IMR-90 (cell line): ENCODE results near the gene SEPHS2. TPM values are rescaled to one million over a fixed set of nuclear protein-coding genes. Genes with fewer than 3 reads are reported as not detected.
A peak's percentile ranks its signal among the peaks of the same experiment; 100 is the strongest.

Source experiments
- ATAC-seq: fragments of 200-7000 bp; cut with Tn5 transposase; 2 replicates; pipeline ENCODE4 v1.9.1; 2020; ENCODE audit warnings: low read depth, mild to moderate bottlenecking, moderate library complexity
- BruUV-seq: library from RNA; stranded (reverse); fragments of 400-500 nt; replicated peaks from 2 replicates; lab custom pipeline; 2021; lab: Mats Ljungman, UMichigan
- CTCF ChIA-PET: fragments of 300-600 bp; formaldehyde crosslinking; extraction: SDS; loops from one replicate; lab custom pipeline; 2021; ENCODE audit warnings: antibody characterized with exemption; lab: Yijun Ruan, JAX
- POLR2A ChIA-PET: fragments of 300-600 bp; sonication (Branson Sonifier 250); formaldehyde crosslinking; loops from one replicate; lab custom pipeline; 2022; ENCODE audit warnings: antibody characterized with exemption; ENCODE audit not compliant: unreplicated experiment; lab: Charles Lee
- DNase-seq: peaks from one replicate; pipeline ENCODE4 v3.0.0; 2013
- H2AFZ ChIP-seq: replicated peaks from 2 replicates; pipeline ENCODE3; 2013; ENCODE audit warnings: low read length, mild to moderate bottlenecking; ENCODE audit not compliant: poor library complexity
- H2AK5ac ChIP-seq: 2 replicates; pipeline ENCODE4 v1.6.1; 2013; ENCODE audit warnings: low read depth, low read length, inconsistent platforms
- H2AK9ac ChIP-seq: replicated peaks from 2 replicates; pipeline ENCODE3; 2013; ENCODE audit warnings: mild to moderate bottlenecking, low read depth, low read length, moderate library complexity; ENCODE audit not compliant: poor library complexity
- H2BK120ac ChIP-seq: 2 replicates; pipeline ENCODE4 v1.6.1; 2013; ENCODE audit warnings: low read depth, low read length, inconsistent platforms
- H2BK15ac ChIP-seq: 3 replicates; pipeline ENCODE4 v1.6.1; 2013; ENCODE audit warnings: low read depth, low read length, inconsistent platforms
- H2BK20ac ChIP-seq: 2 replicates; pipeline ENCODE4 v1.6.1; 2013; ENCODE audit warnings: low read depth, mild to moderate bottlenecking, inconsistent platforms, low read length, moderate library complexity
- H2BK5ac ChIP-seq: 2 replicates; pipeline ENCODE4 v1.6.1; 2013; ENCODE audit warnings: mild to moderate bottlenecking, low read depth, low read length, inconsistent platforms; ENCODE audit not compliant: poor library complexity, severe bottlenecking
- H3K14ac ChIP-seq: replicated peaks from 2 replicates; pipeline ENCODE4 v1.6.1; 2013; ENCODE audit warnings: low read depth, low read length, inconsistent platforms
- H3K18ac ChIP-seq: 2 replicates; pipeline ENCODE4 v1.6.1; 2013; ENCODE audit warnings: low read depth, low read length, control low read depth
- H3K23ac ChIP-seq: 2 replicates; pipeline ENCODE4 v1.6.1; 2013; ENCODE audit warnings: low read depth, low read length, inconsistent platforms
- H3K27ac ChIP-seq: 2 replicates; pipeline ENCODE4 v1.5.1; 2013; ENCODE audit warnings: mild to moderate bottlenecking, control low read depth, low read length; ENCODE audit not compliant: insufficient read depth
- H3K27me3 ChIP-seq: 2 replicates; pipeline ENCODE4 v1.6.1; 2013; ENCODE audit warnings: low read length; ENCODE audit not compliant: control insufficient read depth, insufficient read depth
- H3K36me3 ChIP-seq: 2 replicates; pipeline ENCODE4 v1.6.1; 2013; ENCODE audit warnings: low read length, mixed read lengths; ENCODE audit not compliant: control insufficient read depth, insufficient read depth
- H3K4ac ChIP-seq: 2 replicates; pipeline ENCODE4 v1.6.1; 2013; ENCODE audit warnings: low read depth, low read length, inconsistent platforms
- H3K4me1 ChIP-seq: 2 replicates; pipeline ENCODE4 v1.6.1; 2013; ENCODE audit warnings: low read length, mixed read lengths; ENCODE audit not compliant: control insufficient read depth, insufficient read depth
- H3K4me2 ChIP-seq: 2 replicates; pipeline ENCODE4 v1.6.1; 2013; ENCODE audit warnings: low read depth, mild to moderate bottlenecking, control low read depth, low read length, moderate library complexity
- H3K4me3 ChIP-seq: 2 replicates; pipeline ENCODE4 v1.5.1; 2013; ENCODE audit warnings: low read depth, mild to moderate bottlenecking, control low read depth, low read length, moderate library complexity; ENCODE audit not compliant: insufficient read depth
- H3K56ac ChIP-seq: 2 replicates; pipeline ENCODE4 v1.6.1; 2013; ENCODE audit warnings: low read length, inconsistent platforms; ENCODE audit not compliant: insufficient read depth; ENCODE audit errors: extremely low read depth
- H3K79me1 ChIP-seq, 2 experiments: 2 replicates each; pipeline ENCODE4 v1.6.1; 2013; ENCODE audit warnings: low read length in 2 of 2, inconsistent platforms in 1 of 2, low read depth in 1 of 2
- H3K9ac ChIP-seq: 2 replicates; pipeline ENCODE4 v1.6.1; 2013; ENCODE audit warnings: low read depth, low read length, control low read depth
- H3K9me1 ChIP-seq: 2 replicates; pipeline ENCODE4 v1.6.1; 2013; ENCODE audit warnings: low read length, inconsistent platforms; ENCODE audit not compliant: insufficient read depth
- H3K9me3 ChIP-seq: 2 replicates; pipeline ENCODE4 v1.6.1; 2013; ENCODE audit warnings: low read length; ENCODE audit not compliant: control insufficient read depth, insufficient read depth
- H4K20me1 ChIP-seq: 2 replicates; pipeline ENCODE4 v1.6.1; 2013; ENCODE audit warnings: low read length, inconsistent platforms; ENCODE audit not compliant: insufficient read depth
- H4K5ac ChIP-seq: 2 replicates; pipeline ENCODE4 v1.6.1; 2013; ENCODE audit warnings: mild to moderate bottlenecking, low read depth, low read length, control low read depth
- H4K8ac ChIP-seq, 2 experiments: 2 replicates each; pipeline ENCODE4 v1.6.1; 2013; ENCODE audit warnings: low read depth in 2 of 2, low read length in 2 of 2, control low read depth in 1 of 2, inconsistent platforms in 1 of 2
- H4K91ac ChIP-seq: 2 replicates; pipeline ENCODE4 v1.6.1; 2013; ENCODE audit warnings: low read depth, low read length, inconsistent platforms; ENCODE audit not compliant: insufficient read depth
- MXI1 ChIP-seq: IDR thresholded peaks from 2 replicates; pipeline ENCODE4 v1.6.1; 2012; ENCODE audit warnings: low read depth, mild to moderate bottlenecking, low read length, moderate library complexity, borderline replicate concordance
- RFX5 ChIP-seq: IDR thresholded peaks from 2 replicates; pipeline ENCODE4 v1.8.0; 2012; ENCODE audit warnings: low read depth, mild to moderate bottlenecking, low read length, moderate library complexity
- WGBS, 2 experiments: methylation state at CpG; one replicate each; pipeline versions ENCODE4 v1.1.5 to v1.1.7; 2013; ENCODE audit warnings: missing lambda C conversion rate in 2 of 2; ENCODE audit not compliant: insufficient read length in 1 of 2; ENCODE audit errors: extremely low coverage in 2 of 2; 5-methylcytosine and 5-hydroxymethylcytosine counted together
- dilution Hi-C: fragments of 300-500 bp; cut with HindIII; formaldehyde crosslinking; loops from one replicate; pipeline ENCODE4 v1.14.3; 2018; ENCODE audit warnings: low sequenced_read_pairs; ENCODE audit not compliant: unreplicated experiment
- in situ Hi-C: fragments of 300-500 bp; cut with MboI; formaldehyde crosslinking; loops from 3 replicates; pipeline ENCODE4 v1.14.3; 2019; ENCODE audit warnings: low sequenced_read_pairs, inconsistent platforms, mixed read lengths
- intact Hi-C: fragments of 100-400 bp; cut with micrococcal nuclease; formaldehyde crosslinking; loops from 2 replicates; pipeline ENCODE4 v1.10.0; 2022
- polyA plus RNA-seq, 3 experiments: library from polyadenylated mRNA; depleted of rRNA; stranded (reverse); fragments of >200 nt; gene quantifications; 2 replicates each; pipeline ENCODE4 v1.2.3, GENCODE V29; 2012; ENCODE audit warnings: low replicate concordance in 1 of 3
- total RNA-seq: library from RNA; depleted of rRNA; stranded (reverse); fragments of >200 nt; gene quantifications from 2 replicates; pipeline ENCODE4 v1.2.3, GENCODE V29; 2012
- TF ChIP-seq, protein P1 (sequence below): conservative IDR thresholded peaks from 2 replicates; pipeline ENCODE4 v1.5.1; 2012; ENCODE audit warnings: mild to moderate bottlenecking, low read depth, low read length, improper control_type of control experiment

Gene SEPHS2
- total and polyA plus RNA-seq, 2 of the 4 experiments (the other 2 are of a cell fraction): 10.4 to 31.4 TPM

DNA sequence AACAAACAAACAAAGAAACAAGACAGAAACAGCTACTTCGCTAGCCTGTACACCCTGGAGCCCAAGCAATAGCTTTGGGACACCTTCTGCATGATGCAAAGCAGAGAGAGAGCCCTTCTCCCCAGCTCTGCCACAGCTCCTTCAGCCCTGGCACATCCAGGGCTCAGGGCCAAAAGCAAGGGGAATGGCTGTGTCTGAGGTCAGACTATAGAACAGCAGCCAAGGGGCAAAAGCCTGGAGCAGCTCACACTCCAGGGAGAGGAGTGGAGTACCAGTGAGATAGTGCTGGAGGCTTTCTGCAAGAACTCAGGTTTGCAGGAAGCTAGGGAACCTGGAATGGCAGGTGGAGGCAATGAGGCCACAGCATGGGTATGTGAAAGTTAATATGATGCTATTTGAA lies 11.6 kb upstream of the SEPHS2 start:
- no peaks in the 10 kb centered on the region for H3K79me1 ChIP-seq
- no peaks in the 10 kb centered on the region for H3K9me1 ChIP-seq
- H3K23ac ChIP-seq: no peak overlapping the region; the same call in 1 of the 2 replicates
- ChIA-PET CTCF (no interaction called here), POLR2A (no interaction called here)
- TF ChIP-seq MXI1 (no peak), RFX5 (no peak)
- TF ChIP-seq, protein P1, sequence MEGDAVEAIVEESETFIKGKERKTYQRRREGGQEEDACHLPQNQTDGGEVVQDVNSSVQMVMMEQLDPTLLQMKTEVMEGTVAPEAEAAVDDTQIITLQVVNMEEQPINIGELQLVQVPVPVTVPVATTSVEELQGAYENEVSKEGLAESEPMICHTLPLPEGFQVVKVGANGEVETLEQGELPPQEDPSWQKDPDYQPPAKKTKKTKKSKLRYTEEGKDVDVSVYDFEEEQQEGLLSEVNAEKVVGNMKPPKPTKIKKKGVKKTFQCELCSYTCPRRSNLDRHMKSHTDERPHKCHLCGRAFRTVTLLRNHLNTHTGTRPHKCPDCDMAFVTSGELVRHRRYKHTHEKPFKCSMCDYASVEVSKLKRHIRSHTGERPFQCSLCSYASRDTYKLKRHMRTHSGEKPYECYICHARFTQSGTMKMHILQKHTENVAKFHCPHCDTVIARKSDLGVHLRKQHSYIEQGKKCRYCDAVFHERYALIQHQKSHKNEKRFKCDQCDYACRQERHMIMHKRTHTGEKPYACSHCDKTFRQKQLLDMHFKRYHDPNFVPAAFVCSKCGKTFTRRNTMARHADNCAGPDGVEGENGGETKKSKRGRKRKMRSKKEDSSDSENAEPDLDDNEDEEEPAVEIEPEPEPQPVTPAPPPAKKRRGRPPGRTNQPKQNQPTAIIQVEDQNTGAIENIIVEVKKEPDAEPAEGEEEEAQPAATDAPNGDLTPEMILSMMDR: no peak
- no peaks in the 10 kb centered on the region for H4K20me1 ChIP-seq
- H2BK5ac ChIP-seq: no peak overlapping the region
- H4K91ac ChIP-seq: no peak overlapping the region
- peak overlapping the region; percentile 14 for H2AFZ ChIP-seq
- H4K5ac ChIP-seq: no peak overlapping the region
- dilution Hi-C loops: no loop called here
- no peak overlapping the region for H3K56ac ChIP-seq
- no peak for DNase-seq
- no peak overlapping the region for H3K4ac ChIP-seq
- ATAC-seq: no peak
- H3K27ac ChIP-seq: no peak overlapping the region
- no peak overlapping the region for H2AK5ac ChIP-seq
- H3K9ac ChIP-seq: no peak overlapping the region
- no peak overlapping the region for H2AK9ac ChIP-seq
- no peak overlapping the region for H3K4me3 ChIP-seq
- H3K14ac ChIP-seq: no peak overlapping the region
- H3K27me3 ChIP-seq: peaks cover 26% of the 10 kb centered on the region
- no peak overlapping the region for H2BK20ac ChIP-seq
- WGBS, 2 experiments: no CpG with 5 or more reads among the region's 1 CpG
- H3K36me3 ChIP-seq: no peaks in the 10 kb centered on the region
- no peak overlapping the region for H2BK15ac ChIP-seq
- no peaks in the 10 kb centered on the region for H3K4me1 ChIP-seq
- intact Hi-C loops: no loop called here
- no peak overlapping the region for H3K18ac ChIP-seq
- no peak overlapping the region for H4K8ac ChIP-seq
- BruUV-seq: no TSS peak
- no peak overlapping the region for H3K4me2 ChIP-seq
- in situ Hi-C loops: no loop called here
- H2BK120ac ChIP-seq: no peak overlapping the region
- no peaks in the 10 kb centered on the region for H3K9me3 ChIP-seq
